Stimulated activated CD8-positive, alpha-beta memory T cell treated with anti-CD3 and anti-CD28 coated beads, Interleukin-4, amount 100 ng/mL, for 1 hour (primary cell): ENCODE measurements around the gene ATP2B3.

Experiments used
- DNase-seq, 2 donors: peaks; one replicate each; pipeline ENCODE4 v3.0.0-alpha.2; 2020; ENCODE audit warnings: low read depth in 2 of 2, low spot score in 1 of 2

ATP2B3 gene

GRCh38 chrX:153507484-153508178 is 9.8 kb upstream of the ATP2B3 start:
- DNase-seq, result peak; percentile 66 to 74

GRCh38 chrX:153509592-153509991 is 7.8 kb upstream of the ATP2B3 start:
- DNase-seq, result no peak

- DNase-seq, result no peak
Observed at GRCh38 chrX:153510383-153510782, 7.1 kb upstream of the ATP2B3 start.

- no peak for DNase-seq
Observed at GRCh38 chrX:153511784-153512500, 5.5 kb upstream of the ATP2B3 start.

- DNase-seq, result no peak
Observed at GRCh38 chrX:153512501-153512893, 4.9 kb upstream of the ATP2B3 start.

GRCh38 chrX:153513265-153513664 is 4.2 kb upstream of the ATP2B3 start:
- no peak for DNase-seq

GRCh38 chrX:153514259-153514658 is 3.2 kb upstream of the ATP2B3 start:
- DNase-seq, result no peak

GRCh38 chrX:153515435-153515834 is 2.0 kb upstream of the ATP2B3 start:
- DNase-seq, result no peak

GRCh38 chrX:153516073-153516472 is 1.4 kb upstream of the ATP2B3 start:
- no peak for DNase-seq

GRCh38 chrX:153517946-153518834 is 748 bp downstream of the ATP2B3 start:
- no peak for DNase-seq

- no peak for DNase-seq
Observed at GRCh38 chrX:153519569-153520286, 2.3 kb downstream of the ATP2B3 start.

- no peak for DNase-seq
Observed at GRCh38 chrX:153520287-153520917, 3.0 kb downstream of the ATP2B3 start.

GRCh38 chrX:153521034-153521433 is 3.6 kb downstream of the ATP2B3 start:
- DNase-seq, result no peak

- no peak for DNase-seq
Observed at GRCh38 chrX:153522259-153522658, 4.8 kb downstream of the ATP2B3 start.

GRCh38 chrX:153523269-153523668 is 5.8 kb downstream of the ATP2B3 start:
- DNase-seq, result no peak

- no peak for DNase-seq
Observed at GRCh38 chrX:153524234-153524633, 6.8 kb downstream of the ATP2B3 start.

- no peak for DNase-seq
Observed at GRCh38 chrX:153525451-153525850, 8.0 kb downstream of the ATP2B3 start.

GRCh38 chrX:153526042-153526441 is 8.6 kb downstream of the ATP2B3 start:
- no peak for DNase-seq

GRCh38 chrX:153526801-153527200 is 9.4 kb downstream of the ATP2B3 start:
- DNase-seq, result no peak

GRCh38 chrX:153527208-153527607 is 9.8 kb downstream of the ATP2B3 start:
- no peak for DNase-seq
